Ovary (tissue), 3 donors: ENCODE data around the gene LSM14B.

Source experiments
- EP300 ChIP-seq: sonication (generic); formaldehyde crosslinking; IDR thresholded peaks from one replicate; pipeline ENCODE4 v1.6.1; 2017; ENCODE audit warnings: antibody characterized with exemption
- POLR2A ChIP-seq: fragments of 450-650 bp; IDR thresholded peaks from one replicate; pipeline ENCODE4 v1.6.1; 2017; ENCODE audit warnings: antibody characterized with exemption, mild to moderate bottlenecking, moderate library complexity
- TF ChIP-seq, protein P1 (sequence below), 3 donors: fragments of 450-650 bp in 2 of 3; fragments of 200-600 bp in 1 of 3; IDR thresholded peaks; one replicate each; pipeline versions ENCODE4 v1.5.1 to v1.8.0; 2016 to 2022; ENCODE audit warnings: antibody characterized with exemption in 3 of 3, mild to moderate bottlenecking in 1 of 3
- donor health status: DM: no; HTN: no; CAD: no.

GRCh38 chr20:62142252-62143080 is 20.2 kb downstream of the LSM14B start:
- TF ChIP-seq, protein P1, sequence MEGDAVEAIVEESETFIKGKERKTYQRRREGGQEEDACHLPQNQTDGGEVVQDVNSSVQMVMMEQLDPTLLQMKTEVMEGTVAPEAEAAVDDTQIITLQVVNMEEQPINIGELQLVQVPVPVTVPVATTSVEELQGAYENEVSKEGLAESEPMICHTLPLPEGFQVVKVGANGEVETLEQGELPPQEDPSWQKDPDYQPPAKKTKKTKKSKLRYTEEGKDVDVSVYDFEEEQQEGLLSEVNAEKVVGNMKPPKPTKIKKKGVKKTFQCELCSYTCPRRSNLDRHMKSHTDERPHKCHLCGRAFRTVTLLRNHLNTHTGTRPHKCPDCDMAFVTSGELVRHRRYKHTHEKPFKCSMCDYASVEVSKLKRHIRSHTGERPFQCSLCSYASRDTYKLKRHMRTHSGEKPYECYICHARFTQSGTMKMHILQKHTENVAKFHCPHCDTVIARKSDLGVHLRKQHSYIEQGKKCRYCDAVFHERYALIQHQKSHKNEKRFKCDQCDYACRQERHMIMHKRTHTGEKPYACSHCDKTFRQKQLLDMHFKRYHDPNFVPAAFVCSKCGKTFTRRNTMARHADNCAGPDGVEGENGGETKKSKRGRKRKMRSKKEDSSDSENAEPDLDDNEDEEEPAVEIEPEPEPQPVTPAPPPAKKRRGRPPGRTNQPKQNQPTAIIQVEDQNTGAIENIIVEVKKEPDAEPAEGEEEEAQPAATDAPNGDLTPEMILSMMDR (IDR thresholded peaks at IDR 0.05) = no peak
- no peak for TF ChIP-seq POLR2A
- no peak for TF ChIP-seq EP300
